ENCODE data around the gene ZNF536.
"Not testable (repeated sequence)": the region's sequence is repeated elsewhere in the genome, so short reads cannot be mapped to it uniquely, and the experiment has no call there.

ZNF536 gene

DNA sequence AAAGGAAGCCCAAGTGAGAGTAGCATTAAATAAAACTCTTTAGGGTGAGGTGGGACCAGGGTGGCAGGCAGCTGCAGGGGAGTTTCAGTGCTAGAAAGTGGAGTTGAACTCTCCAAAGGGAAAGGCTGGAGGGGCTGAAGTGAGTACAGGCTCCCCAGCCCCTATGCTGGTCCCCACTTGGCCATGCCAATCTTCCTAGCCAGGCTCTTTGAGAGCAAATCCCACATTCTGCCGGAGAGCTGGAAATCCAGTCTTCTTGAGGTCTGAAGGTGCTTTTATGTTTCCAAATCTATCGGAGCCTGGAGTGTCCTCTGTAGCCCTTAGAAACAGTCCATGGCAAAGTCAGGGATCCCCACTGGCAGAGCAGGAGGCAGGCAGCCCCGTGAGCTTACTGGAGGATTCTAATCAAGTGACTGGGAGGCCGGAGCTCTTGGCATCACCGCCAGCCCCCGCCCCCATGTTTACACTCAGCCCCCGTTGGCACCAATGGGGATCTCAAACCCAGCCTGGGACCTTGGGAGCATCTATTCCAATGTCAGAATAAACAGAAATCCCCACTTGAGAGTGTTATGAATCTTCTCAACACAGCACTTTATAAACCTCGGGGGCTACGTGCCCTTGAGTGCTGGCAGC lies 18.3 kb downstream of the ZNF536 start:
- no peak for DNase-seq

DNA sequence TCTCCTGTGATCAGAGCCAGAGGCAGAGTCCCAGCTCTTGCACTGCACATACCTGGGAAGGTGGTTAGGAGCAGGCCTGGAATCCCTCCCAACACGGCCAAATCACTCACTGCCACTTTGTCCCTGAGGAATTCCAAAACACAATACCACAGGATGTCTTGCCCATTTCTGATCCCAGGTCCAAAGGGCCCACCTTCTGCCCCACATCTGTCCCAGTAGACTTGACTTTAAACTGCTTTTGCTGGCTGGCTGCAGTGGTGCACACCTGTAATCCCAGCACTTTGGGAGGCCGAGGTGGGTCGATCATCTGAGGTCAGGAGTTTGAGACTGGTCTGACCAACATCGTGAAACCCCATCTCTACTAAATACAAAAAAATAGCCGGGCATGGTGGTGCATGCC lies 18.9 kb downstream of the ZNF536 start:
- no peak for DNase-seq

DNA sequence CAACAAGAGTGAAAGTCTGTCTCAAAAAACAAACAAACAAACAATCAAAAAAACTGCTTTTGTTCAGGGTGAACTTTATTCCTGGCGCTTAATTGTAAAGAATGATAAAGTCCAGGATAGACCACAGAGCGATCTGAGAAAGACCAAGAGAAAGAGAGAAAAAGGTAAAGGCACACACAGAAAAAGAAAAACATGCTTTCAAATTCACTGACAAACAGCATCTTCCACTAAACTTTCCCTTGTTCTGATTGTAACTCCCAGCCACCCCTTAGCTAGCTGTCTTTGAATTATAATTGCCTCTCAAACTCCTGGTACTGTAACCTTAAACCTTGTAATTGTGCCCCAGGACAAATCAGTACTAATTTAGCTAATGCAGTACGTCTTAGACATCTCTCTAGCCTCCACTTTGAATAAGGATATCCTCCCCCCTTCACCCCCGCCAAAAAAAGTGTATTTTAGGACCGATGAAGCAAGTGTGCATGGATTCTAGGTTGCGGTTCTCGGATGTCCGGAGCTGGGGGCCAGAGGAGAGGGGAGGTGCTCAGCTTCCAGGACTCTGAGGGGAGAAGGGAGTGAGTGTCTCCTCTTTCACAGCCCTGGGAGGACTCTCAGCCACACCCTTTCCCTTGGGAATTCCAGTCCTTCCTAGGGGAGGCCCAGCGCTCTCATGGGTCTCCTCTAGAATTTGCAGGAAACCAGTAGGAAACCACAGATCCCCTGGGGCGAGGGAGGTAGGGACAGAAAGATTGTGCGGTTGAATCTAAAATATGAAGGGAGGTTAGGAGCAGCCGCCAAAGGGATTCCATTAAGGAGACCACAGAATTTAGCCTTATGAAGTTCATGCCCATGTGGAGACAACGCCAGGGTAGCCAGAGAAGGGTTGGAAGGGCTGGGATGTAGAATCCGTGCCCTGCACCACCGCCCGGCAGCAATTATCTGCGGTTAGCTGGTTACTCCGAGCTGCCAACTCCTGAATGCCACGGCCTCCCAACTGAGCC lies 19.7 kb downstream of the ZNF536 start:
- no peak for DNase-seq

- DNase-seq: no peak
These were observed 20.9 kb downstream of the ZNF536 start for GRCh38 chr19:30393046-30393445.

- DNase-seq: no peak
These were observed 21.7 kb downstream of the ZNF536 start for GRCh38 chr19:30393729-30394480.

DNA sequence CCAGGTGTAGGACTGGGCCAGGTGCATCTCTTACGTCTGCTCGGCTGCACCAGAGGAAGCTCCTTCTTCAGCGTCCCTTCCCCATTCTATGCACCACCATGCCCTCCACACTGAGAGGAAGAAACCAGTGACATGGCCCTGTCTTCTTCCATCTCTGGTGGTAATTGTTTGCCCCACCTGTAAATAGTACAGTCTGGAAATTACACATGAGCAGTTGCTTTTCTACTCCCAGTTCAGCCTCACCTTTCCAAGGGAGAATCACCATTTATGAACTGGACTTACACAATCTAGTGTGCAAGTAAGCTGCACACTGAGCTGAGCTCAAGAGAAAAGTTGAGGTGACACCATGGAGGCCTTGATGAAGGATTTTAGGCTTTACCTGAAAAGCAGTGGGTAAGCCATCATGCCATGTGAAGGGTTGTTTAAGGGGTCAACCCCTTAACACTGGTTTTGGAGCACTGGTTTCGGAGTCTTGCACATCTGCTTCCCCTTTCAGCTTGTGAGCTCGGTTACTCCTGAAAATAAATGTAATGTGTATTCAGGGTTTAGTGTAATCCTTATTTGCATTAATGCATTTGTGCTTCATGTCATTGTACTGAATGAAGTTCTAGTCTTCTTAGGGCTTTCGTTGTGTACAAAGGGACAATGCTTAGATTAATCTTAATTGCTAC lies 22.4 kb downstream of the ZNF536 start:
- DNase-seq: no peak

GRCh38 chr19:30395283-30395682 lies 23.1 kb downstream of the ZNF536 start:
- DNase-seq: no peak

GRCh38 chr19:30398539-30398938 lies 26.4 kb downstream of the ZNF536 start:
- not testable (repeated sequence) for DNase-seq

GRCh38 chr19:30401956-30402355 lies 29.8 kb downstream of the ZNF536 start:
- DNase-seq: no peak

DNA sequence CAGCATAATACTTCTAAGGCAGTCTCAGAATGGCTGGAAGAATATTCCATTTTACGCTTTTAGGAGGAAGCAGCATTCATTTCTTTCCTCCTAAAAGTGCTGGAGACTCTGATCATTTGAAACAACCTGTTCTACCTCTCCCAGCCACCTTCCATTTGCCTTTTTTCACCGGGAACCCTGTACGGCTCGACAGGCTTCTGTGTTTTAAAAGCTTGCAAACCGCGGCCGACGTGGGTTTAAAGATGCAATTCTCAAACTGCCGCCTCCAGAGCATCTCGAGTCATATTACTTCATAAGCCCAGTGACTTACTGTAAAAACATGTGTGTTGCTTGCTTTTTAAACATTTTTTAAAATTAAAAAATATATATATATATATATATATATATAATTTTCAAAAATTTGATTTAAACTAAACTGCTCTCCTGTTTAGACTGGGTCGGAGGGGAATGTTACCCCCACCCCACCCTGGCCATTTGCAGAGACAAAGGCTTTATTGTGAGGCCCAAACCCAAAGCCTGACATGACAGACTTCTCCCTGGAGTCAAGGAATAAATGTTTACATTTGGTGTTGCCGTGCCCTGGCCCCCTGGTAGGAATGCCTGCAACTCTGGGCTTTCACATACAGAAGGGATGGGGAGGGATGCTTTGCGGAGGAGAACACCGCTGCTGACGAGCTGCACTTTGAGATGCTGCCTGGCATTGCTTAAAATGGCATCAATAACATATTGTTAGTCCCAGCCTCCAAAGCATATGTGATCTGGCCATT lies 30.4 kb downstream of the ZNF536 start:
- no peak for DNase-seq

DNA sequence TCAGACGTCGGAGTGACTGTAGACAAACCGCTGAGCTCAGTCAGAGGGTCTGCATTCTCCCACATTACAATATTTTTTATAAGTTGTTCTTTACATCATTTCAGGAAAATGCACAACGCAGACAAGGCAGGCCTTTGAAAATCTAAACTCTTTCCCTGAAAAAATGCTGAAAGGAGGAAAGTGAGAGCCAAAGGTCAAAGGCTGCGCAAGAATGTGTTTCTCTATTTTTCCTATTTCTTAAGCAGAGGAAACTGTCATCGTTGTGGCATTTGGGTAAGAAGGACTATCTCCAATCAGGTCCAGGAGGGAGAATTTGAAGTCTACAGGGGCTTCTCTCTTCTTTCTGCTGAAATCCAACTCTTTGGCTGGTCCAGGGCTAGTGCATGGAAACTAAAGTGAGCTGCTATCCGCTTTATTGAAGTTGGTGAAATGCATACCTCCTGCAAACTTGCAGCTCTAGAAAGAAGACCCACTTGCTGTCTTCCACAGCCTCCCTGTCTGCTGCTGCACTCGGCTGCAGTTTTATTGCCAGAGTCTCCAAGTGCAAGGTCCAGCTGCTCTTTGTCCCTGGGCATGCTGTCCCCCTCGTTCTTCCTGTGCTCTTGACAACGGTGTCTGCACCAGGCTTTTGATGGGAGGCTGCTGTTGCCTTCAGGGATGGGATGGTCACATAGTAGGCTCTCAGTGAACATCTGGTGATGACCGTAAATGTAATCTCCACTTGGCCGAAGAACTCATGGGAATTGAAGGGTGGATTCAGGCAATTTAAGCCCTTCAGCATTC lies 31.2 kb downstream of the ZNF536 start:
- no peak for DNase-seq

- DNase-seq: no peak
These were observed 34.3 kb downstream of the ZNF536 start for GRCh38 chr19:30406220-30407067.

- DNase-seq: no peak
These were observed 35.0 kb downstream of the ZNF536 start for GRCh38 chr19:30407068-30407709.

GRCh38 chr19:30408734-30409301 lies 36.6 kb downstream of the ZNF536 start:
- DNase-seq: no peak

GRCh38 chr19:30411714-30412113 lies 39.5 kb downstream of the ZNF536 start:
- DNase-seq: no peak

GRCh38 chr19:30416375-30416774 lies 44.2 kb downstream of the ZNF536 start:
- DNase-seq: no peak

GRCh38 chr19:30417166-30417565 lies 45.0 kb downstream of the ZNF536 start:
- not testable (repeated sequence) for DNase-seq

DNA sequence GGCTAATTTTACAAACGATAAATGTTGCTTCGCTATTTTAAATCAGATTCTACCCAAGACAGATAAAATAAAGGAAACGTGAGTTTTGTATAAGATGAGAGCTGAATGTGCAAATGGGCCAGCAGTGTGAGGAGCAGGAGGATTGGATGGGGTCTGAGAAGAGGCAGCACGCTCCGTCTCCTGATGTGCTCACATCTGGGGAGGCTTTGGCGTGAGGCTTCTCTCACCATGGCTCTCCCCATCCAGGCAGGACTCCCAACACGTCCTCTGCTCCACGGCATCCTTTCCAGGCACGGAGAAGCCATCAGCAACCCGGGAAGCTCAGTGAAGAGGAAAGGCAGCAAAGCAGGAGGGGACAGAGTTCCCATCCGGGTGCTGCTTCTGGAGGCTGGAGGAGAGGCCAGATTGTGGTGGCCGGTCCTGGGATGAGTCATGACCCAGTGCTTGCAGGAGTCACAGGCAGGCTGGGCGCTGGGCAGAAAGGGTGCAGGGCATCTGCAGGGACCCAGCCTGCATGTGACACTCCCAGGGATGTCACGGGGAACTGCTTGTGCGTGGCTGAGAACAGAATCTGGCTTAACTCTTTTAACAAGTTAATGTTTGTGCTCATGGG lies 47.5 kb downstream of the ZNF536 start:
- DNase-seq: no peak

GRCh38 chr19:30420316-30420715 lies 48.1 kb downstream of the ZNF536 start:
- DNase-seq: no peak
